Thymus (tissue), 11 donors: Measurements from ENCODE around the gene CDHR3. TPM values are rescaled to one million over a fixed set of nuclear protein-coding genes. Genes with fewer than 3 reads are reported as not detected.

ENCODE experiments used
- DNase-seq, 9 donors: peaks; one replicate each; pipeline ENCODE4 v3.0.0-alpha.2; 2013; ENCODE audit warnings: low spot score in 9 of 9, low read depth in 6 of 9, missing footprints in 1 of 9
- H3K27ac ChIP-seq, 2 donors: one replicate each; pipeline ENCODE4 v1.5.1; 2013; ENCODE audit warnings: control low read depth in 1 of 2, low read depth in 1 of 2, low read length in 1 of 2, mild to moderate bottlenecking in 1 of 2, moderate library complexity in 1 of 2
- H3K27me3 ChIP-seq, 2 donors: one replicate each; pipeline ENCODE4 v1.5.1; 2013; ENCODE audit warnings: low read length in 1 of 2; ENCODE audit not compliant: control insufficient read depth in 2 of 2, insufficient read depth in 1 of 2
- H3K36me3 ChIP-seq, 2 donors: one replicate each; pipeline ENCODE4 v1.5.1; 2013; ENCODE audit warnings: low read length in 1 of 2, mild to moderate bottlenecking in 1 of 2, moderate library complexity in 1 of 2; ENCODE audit not compliant: control insufficient read depth in 2 of 2, insufficient read depth in 2 of 2
- H3K4me1 ChIP-seq, 2 donors: one replicate each; pipeline ENCODE4 v1.5.1; 2013; ENCODE audit warnings: low read length in 2 of 2; ENCODE audit not compliant: control insufficient read depth in 2 of 2, insufficient read depth in 2 of 2
- H3K4me3 ChIP-seq, 2 donors: one replicate each; pipeline ENCODE4 v1.5.1; 2013; ENCODE audit warnings: low read length in 2 of 2, control low read depth in 1 of 2, mild to moderate bottlenecking in 1 of 2
- H3K9me3 ChIP-seq, 2 donors: one replicate each; pipeline ENCODE4 v1.5.1; 2013; ENCODE audit warnings: low read length in 1 of 2, mild to moderate bottlenecking in 1 of 2; ENCODE audit not compliant: control insufficient read depth in 2 of 2, insufficient read depth in 1 of 2
- WGBS: extraction: QIAGEN DNeasy Blood & Tissue Kit; methylation state at CpG from one replicate; pipeline ENCODE4 v1.1.7; 2013; 5-methylcytosine and 5-hydroxymethylcytosine counted together
- polyA plus RNA-seq: library from polyadenylated mRNA; stranded (reverse); fragments of 200-250 nt; gene quantifications from one replicate; pipeline ENCODE4 v1.2.3, GENCODE V29; 2013
- total RNA-seq: library from RNA; stranded (reverse); fragments of 120-200 nt; gene quantifications from one replicate; pipeline ENCODE4 v1.2.4, GENCODE V29; 2013
- donor health status: healthy.

CDHR3 gene
- total and polyA plus RNA-seq, 2 donors: 2.2 TPM

DNA sequence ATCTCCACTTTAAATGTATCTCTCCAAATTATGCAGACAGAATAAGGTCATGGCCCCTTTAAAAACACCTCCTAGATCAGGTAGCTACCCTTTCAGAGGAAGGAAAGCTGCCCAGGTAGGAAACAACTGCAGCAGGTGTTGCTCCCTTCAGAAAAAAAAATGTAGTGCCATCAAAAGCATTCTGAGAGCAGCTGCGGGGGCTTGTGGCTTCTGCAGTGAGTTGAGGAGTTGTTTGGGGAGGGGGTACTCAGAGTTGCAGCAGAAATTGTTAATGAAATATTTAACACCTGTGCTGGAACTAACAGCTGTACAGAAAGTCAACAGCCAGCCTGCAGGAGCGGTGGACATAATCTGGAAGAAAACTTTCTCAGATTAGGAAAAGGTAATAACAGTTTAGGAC lies 24.0 kb downstream of the CDHR3 start:
- H3K9me3 ChIP-seq: no peaks in the 10 kb centered on the region
- 10% methylated on average over 2 of the region's 2 CpGs for WGBS

DNA sequence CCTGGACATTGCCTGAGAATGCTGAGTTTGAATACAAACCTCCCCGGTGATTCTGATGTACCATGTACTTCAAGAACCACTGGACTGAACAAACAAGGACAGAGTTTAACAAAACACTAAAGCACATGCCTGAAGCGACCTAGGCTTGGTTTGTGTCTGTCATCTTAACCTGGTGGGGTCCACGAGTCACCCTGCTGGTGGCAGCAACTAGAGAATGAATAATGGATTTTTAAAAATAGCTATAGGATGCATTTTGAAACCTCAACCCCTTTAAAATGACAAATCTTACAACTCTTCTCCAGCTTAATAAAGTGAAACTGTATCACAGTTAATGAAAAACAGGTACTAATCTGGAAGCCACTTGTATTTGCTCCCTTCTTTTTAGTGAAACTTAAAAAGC lies 25.2 kb downstream of the CDHR3 start:
- no peaks in the 10 kb centered on the region for H3K9me3 ChIP-seq
- H3K4me1 ChIP-seq: peaks cover 26 to 66% of the 10 kb centered on the region in 2 donors
- no peak for DNase-seq
- WGBS: 70% methylated on average over 3 of the region's 3 CpGs
- H3K36me3 ChIP-seq: no peaks in the 10 kb centered on the region
- peaks cover 0 to 3% of the 10 kb centered on the region in 2 donors for H3K27me3 ChIP-seq
- no peak overlapping the region for H3K4me3 ChIP-seq
- no peak overlapping the region for H3K27ac ChIP-seq

More for the DNA sequence above, 24.0 kb downstream of the CDHR3 start:
- DNase-seq: peak in 5 of 9 donors; percentile 42 to 76 (median 47)
- Histone ChIP-seq H3K4me1 (peaks cover 18 to 56% of the 10 kb centered on the region in 2 donors), H3K36me3 (no peaks in the 10 kb centered on the region), H3K4me3 (no peak overlapping the region), H3K27ac (peak overlapping the region in 1 of 2 donors; percentile 4), H3K27me3 (peaks cover 0 to 3% of the 10 kb centered on the region in 2 donors)

GRCh38 chr7:105989191-105989590 lies 26.1 kb downstream of the CDHR3 start:
- Histone ChIP-seq H3K27me3 (peaks cover 0 to 3% of the 10 kb centered on the region in 2 donors), H3K27ac (no peak overlapping the region), H3K9me3 (no peaks in the 10 kb centered on the region), H3K4me1 (peaks cover 29 to 73% of the 10 kb centered on the region in 2 donors), H3K4me3 (no peak overlapping the region), H3K36me3 (no peaks in the 10 kb centered on the region)
- no peak for DNase-seq
- 72% methylated on average over 2 of the region's 2 CpGs for WGBS

GRCh38 chr7:105989686-105990085 lies 26.6 kb downstream of the CDHR3 start:
- no peaks in the 10 kb centered on the region for H3K9me3 ChIP-seq
- peaks cover 0 to 3% of the 10 kb centered on the region in 2 donors for H3K27me3 ChIP-seq
- no peaks in the 10 kb centered on the region for H3K36me3 ChIP-seq
- peaks cover 29 to 73% of the 10 kb centered on the region in 2 donors for H3K4me1 ChIP-seq
- DNase-seq: no peak
- H3K4me3 ChIP-seq: no peak overlapping the region
- no peak overlapping the region for H3K27ac ChIP-seq

GRCh38 chr7:105990141-105990540 lies 27.1 kb downstream of the CDHR3 start:
- Histone ChIP-seq H3K4me1 (peaks cover 29 to 73% of the 10 kb centered on the region in 2 donors), H3K27ac (no peak overlapping the region)
- 89% methylated on average over 7 of the region's 7 CpGs for WGBS

GRCh38 chr7:105990727-105991453 lies 27.8 kb downstream of the CDHR3 start:
- 95% methylated on average over 5 of the region's 5 CpGs for WGBS
- H3K4me3 ChIP-seq: no peak overlapping the region
- H3K9me3 ChIP-seq: no peaks in the 10 kb centered on the region
- DNase-seq: no peak
- peaks cover 26 to 70% of the 10 kb centered on the region in 2 donors for H3K4me1 ChIP-seq
- no peak overlapping the region for H3K27ac ChIP-seq
- no peaks in the 10 kb centered on the region for H3K36me3 ChIP-seq
- peaks cover 0 to 3% of the 10 kb centered on the region in 2 donors for H3K27me3 ChIP-seq

More at GRCh38 chr7:105990141-105990540, 27.1 kb downstream of the CDHR3 start:
- no peaks in the 10 kb centered on the region for H3K36me3 ChIP-seq
- H3K27me3 ChIP-seq: peaks cover 0 to 3% of the 10 kb centered on the region in 2 donors
- H3K4me3 ChIP-seq: no peak overlapping the region
- DNase-seq: no peak
- no peaks in the 10 kb centered on the region for H3K9me3 ChIP-seq

DNA sequence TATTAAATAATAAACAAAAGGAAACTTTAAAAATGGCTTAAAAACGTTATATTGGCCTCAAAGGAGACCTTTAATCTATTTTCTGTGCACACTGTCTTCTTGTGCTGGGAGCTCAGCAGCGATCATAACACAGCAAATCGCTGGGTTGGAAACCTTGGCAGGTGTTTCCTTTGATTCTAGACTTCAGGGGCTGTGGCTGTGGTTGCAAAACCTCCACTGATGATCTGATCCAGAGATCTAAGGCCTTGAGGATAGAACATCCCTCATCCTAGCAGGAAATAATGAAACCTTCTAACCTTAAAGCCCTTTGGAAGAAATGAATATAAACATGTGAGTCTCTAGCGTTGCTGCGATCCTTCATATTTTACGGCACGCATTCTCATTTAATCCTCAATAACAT lies 29.8 kb downstream of the CDHR3 start:
- WGBS: 7% methylated on average over 7 of the region's 7 CpGs
- Histone ChIP-seq H3K36me3 (no peaks in the 10 kb centered on the region), H3K27me3 (peaks cover under 1 to 3% of the 10 kb centered on the region in 2 donors), H3K4me1 (peaks cover 13 to 50% of the 10 kb centered on the region in 2 donors), H3K4me3 (no peak overlapping the region), H3K27ac (peak overlapping the region in 1 of 2 donors; percentile 6), H3K9me3 (no peaks in the 10 kb centered on the region)
- DNase-seq: peak; percentile 37 to 91 (median 72)

DNA sequence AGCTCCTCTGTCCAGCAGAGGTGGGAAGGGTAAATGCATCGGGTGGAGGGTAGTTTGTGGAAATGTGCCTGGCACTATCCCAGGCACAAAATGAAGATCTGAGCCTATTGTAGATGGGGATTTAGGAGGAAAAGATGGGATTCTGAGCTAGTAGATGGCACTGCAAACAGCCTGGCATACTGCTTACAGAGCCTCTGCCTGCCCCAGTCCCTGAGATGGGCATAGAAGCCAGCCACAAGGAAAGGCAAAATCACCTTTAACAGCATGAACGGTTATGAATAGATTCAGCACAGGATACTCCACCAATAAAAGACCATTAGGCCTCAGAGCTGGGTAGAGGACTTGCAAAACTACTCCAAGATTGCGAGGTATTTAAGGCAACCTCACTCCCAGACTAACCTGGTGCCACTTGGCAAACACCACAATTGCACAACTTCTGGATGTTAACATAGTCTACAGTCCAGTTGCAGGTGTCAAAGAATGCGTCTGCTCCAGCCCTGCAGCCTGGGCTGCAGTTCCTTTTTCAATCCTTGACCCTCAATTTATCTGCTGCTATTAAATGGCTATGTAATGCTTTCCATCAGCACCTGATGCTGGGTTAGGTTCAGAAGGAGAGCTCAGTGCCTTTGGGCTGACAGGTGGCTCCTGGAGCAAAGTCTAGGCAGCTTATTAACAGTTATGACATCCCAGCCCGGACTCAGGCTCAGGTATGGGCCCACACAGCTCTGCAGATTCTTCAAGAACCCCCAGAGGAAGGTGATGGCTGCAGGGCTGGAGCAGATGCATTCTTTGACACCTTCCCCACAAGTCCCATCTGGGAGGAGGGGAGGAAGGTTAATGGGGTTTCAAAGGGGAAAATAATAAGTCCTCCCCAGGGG lies 34.0 kb downstream of the CDHR3 start:
- 58% methylated on average over 5 of the region's 5 CpGs for WGBS
- Histone ChIP-seq H3K27ac (no peak overlapping the region), H3K9me3 (no peaks in the 10 kb centered on the region), H3K27me3 (peaks cover 2 to 10% of the 10 kb centered on the region in 2 donors), H3K36me3 (no peaks in the 10 kb centered on the region), H3K4me3 (no peak overlapping the region), H3K4me1 (peaks cover 10 to 16% of the 10 kb centered on the region in 2 donors)
- DNase-seq: no peak

DNA sequence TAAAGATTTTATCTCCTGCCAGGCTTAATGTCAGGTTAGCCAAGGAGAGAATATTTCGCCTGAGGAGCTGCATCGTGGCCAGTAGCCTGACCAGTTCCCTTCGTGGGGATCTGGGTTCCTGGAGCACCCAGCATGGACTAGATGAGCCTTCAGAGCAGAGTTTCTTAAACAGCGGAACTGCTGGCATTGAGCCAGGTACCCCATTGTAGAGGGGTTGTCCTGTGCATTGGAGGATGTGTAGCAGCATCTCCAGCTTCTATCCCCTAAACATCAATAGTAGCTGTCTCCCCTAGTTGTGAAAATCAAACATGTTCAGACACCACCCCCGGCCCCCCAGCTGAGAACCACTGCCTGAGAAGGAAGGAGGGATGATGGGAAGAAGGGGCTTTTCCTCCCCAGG lies 36.2 kb downstream of the CDHR3 start:
- 91% methylated on average over 5 of the region's 5 CpGs for WGBS
- peaks cover 2 to 11% of the 10 kb centered on the region in 2 donors for H3K27me3 ChIP-seq
- no peaks in the 10 kb centered on the region for H3K9me3 ChIP-seq
- H3K4me3 ChIP-seq: no peak overlapping the region
- no peak overlapping the region for H3K27ac ChIP-seq
- no peaks in the 10 kb centered on the region for H3K4me1 ChIP-seq
- DNase-seq: no peak
- H3K36me3 ChIP-seq: no peaks in the 10 kb centered on the region
